HepG2 (cell line): ENCODE measurements around the gene DNAH8.

Experiments
- CBX1 ChIP-seq: IDR thresholded peaks from one replicate; pipeline ENCODE4 v1.6.1; 2016; ENCODE audit warnings: antibody characterized with exemption, low read depth
- FOSL2 ChIP-seq: sonication (generic); formaldehyde crosslinking; IDR thresholded peaks from 2 replicates; pipeline ENCODE4 v1.4.0; 2020; ENCODE audit warnings: missing genetic modification reagents
- IKZF1 ChIP-seq: fragments of 450-650 bp; IDR thresholded peaks from 2 replicates; pipeline ENCODE4 v1.7.1; 2016
- KLF16 ChIP-seq, 2 experiments: sonication (generic) in 1 of 2; formaldehyde crosslinking in 1 of 2; IDR thresholded peaks; 2 replicates each; pipeline versions ENCODE4 v1.6.1 to v1.8.0; 2016 to 2023; ENCODE audit warnings: missing genetic modification reagents in 2 of 2, missing compliant biosample characterization in 1 of 2
- MAFK ChIP-seq, 2 experiments: IDR thresholded peaks in 1 of 2; conservative IDR thresholded peaks in 1 of 2; 2 replicates each; pipeline ENCODE4 v1.6.1; 2011; ENCODE audit warnings: improper control_type of control experiment in 2 of 2, low read length in 2 of 2
- MAX ChIP-seq: IDR thresholded peaks from 2 replicates; pipeline ENCODE4 v1.6.1; 2012; ENCODE audit warnings: inconsistent platforms
- NFYB ChIP-seq: sonication (generic); formaldehyde crosslinking; IDR thresholded peaks from 2 replicates; pipeline ENCODE4 v1.4.0; 2020; ENCODE audit warnings: missing genetic modification reagents
- THAP7 ChIP-seq: sonication (generic); formaldehyde crosslinking; IDR thresholded peaks from 2 replicates; pipeline ENCODE4 v1.8.1; 2023; ENCODE audit warnings: mild to moderate bottlenecking, missing genetic modification reagents
- ZFP36 ChIP-seq: fragments of 150-350 bp; IDR thresholded peaks from 2 replicates; pipeline ENCODE4 v1.6.1; 2018; ENCODE audit warnings: borderline replicate concordance, low read length, low read depth; ENCODE audit not compliant: partially characterized antibody
- ZNF543 ChIP-seq: sonication (generic); formaldehyde crosslinking; IDR thresholded peaks from 2 replicates; pipeline ENCODE4 v1.4.0; 2020; ENCODE audit warnings: mild to moderate bottlenecking, missing genetic modification reagents
- TF ChIP-seq, protein P1 (sequence below): sonication (generic); formaldehyde crosslinking; IDR thresholded peaks from 2 replicates; pipeline ENCODE4 v1.4.0; 2020; ENCODE audit warnings: missing genetic modification reagents
- TF ChIP-seq, protein P2 (sequence below): sonication (generic); formaldehyde crosslinking; IDR thresholded peaks from 2 replicates; pipeline ENCODE4 v1.5.0; 2020; ENCODE audit warnings: mild to moderate bottlenecking, missing genetic modification reagents, moderate library complexity

DNA sequence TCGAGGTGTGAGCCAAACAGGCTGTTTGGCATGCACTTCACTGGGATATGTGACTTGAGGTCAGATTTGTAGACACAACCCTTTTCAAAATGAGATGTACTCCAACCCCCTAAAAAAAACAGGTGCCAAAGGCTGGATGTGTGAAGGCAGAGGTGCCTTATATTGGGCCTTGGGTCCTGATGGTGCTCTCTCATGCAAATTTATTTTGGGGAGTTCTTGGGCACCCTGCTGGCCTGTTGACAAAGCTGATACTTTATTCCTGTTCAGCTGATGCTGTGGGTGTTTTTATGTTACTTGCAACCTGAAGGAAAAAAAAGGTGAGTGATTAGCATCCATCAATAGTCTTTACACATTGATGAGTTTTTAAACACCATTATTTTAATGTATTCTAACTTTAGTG, 121.5 kb downstream of the DNAH8 start:
- TF ChIP-seq FOSL2 (no peak), ZNF543 (no peak), IKZF1 (no peak), NFYB (no peak), KLF16 (CRISPR knock-in tag; IDR thresholded peaks at IDR 0.05) (no peak), MAFK (conservative IDR thresholded peaks at IDR 0.05 in 1 of 2, IDR thresholded peaks at IDR 0.05 in 1 of 2; ENCODE audit: low read length in 2 of 2) (no peak), THAP7 (CRISPR knock-in tag) (no peak), ZFP36 (no peak), MAX (no peak), CBX1 (no peak)
- TF ChIP-seq, protein P1, sequence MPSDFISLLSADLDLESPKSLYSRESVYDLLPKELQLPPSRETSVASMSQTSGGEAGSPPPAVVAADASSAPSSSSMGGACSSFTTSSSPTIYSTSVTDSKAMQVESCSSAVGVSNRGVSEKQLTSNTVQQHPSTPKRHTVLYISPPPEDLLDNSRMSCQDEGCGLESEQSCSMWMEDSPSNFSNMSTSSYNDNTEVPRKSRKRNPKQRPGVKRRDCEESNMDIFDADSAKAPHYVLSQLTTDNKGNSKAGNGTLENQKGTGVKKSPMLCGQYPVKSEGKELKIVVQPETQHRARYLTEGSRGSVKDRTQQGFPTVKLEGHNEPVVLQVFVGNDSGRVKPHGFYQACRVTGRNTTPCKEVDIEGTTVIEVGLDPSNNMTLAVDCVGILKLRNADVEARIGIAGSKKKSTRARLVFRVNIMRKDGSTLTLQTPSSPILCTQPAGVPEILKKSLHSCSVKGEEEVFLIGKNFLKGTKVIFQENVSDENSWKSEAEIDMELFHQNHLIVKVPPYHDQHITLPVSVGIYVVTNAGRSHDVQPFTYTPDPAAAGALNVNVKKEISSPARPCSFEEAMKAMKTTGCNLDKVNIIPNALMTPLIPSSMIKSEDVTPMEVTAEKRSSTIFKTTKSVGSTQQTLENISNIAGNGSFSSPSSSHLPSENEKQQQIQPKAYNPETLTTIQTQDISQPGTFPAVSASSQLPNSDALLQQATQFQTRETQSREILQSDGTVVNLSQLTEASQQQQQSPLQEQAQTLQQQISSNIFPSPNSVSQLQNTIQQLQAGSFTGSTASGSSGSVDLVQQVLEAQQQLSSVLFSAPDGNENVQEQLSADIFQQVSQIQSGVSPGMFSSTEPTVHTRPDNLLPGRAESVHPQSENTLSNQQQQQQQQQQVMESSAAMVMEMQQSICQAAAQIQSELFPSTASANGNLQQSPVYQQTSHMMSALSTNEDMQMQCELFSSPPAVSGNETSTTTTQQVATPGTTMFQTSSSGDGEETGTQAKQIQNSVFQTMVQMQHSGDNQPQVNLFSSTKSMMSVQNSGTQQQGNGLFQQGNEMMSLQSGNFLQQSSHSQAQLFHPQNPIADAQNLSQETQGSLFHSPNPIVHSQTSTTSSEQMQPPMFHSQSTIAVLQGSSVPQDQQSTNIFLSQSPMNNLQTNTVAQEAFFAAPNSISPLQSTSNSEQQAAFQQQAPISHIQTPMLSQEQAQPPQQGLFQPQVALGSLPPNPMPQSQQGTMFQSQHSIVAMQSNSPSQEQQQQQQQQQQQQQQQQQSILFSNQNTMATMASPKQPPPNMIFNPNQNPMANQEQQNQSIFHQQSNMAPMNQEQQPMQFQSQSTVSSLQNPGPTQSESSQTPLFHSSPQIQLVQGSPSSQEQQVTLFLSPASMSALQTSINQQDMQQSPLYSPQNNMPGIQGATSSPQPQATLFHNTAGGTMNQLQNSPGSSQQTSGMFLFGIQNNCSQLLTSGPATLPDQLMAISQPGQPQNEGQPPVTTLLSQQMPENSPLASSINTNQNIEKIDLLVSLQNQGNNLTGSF: no peak
- TF ChIP-seq, protein P2, sequence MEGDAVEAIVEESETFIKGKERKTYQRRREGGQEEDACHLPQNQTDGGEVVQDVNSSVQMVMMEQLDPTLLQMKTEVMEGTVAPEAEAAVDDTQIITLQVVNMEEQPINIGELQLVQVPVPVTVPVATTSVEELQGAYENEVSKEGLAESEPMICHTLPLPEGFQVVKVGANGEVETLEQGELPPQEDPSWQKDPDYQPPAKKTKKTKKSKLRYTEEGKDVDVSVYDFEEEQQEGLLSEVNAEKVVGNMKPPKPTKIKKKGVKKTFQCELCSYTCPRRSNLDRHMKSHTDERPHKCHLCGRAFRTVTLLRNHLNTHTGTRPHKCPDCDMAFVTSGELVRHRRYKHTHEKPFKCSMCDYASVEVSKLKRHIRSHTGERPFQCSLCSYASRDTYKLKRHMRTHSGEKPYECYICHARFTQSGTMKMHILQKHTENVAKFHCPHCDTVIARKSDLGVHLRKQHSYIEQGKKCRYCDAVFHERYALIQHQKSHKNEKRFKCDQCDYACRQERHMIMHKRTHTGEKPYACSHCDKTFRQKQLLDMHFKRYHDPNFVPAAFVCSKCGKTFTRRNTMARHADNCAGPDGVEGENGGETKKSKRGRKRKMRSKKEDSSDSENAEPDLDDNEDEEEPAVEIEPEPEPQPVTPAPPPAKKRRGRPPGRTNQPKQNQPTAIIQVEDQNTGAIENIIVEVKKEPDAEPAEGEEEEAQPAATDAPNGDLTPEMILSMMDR (CRISPR knock-in tag): no peak
